UCSD-AML1 (cell line): ENCODE results near the gene FMO3.

Source experiments
- DNase-seq: peaks from one replicate; lab custom pipeline; 2025; ENCODE audit not compliant: unreplicated experiment; lab: John Stamatoyannopoulos, UW

Gene FMO3

GRCh38 chr1:171115280-171115897 lies 24.7 kb downstream of the FMO3 start:
- no peak for DNase-seq

GRCh38 chr1:171116676-171117075 lies 26.0 kb downstream of the FMO3 start:
- no peak for DNase-seq

GRCh38 chr1:171117085-171117484 lies 26.4 kb downstream of the FMO3 start:
- no peak for DNase-seq

- DNase-seq, result no peak
These were observed 28.9 kb downstream of the FMO3 start for GRCh38 chr1:171119648-171120047.

- DNase-seq, result no peak
These were observed 31.6 kb downstream of the FMO3 start for GRCh38 chr1:171122299-171122698.

GRCh38 chr1:171122893-171123292 lies 32.2 kb downstream of the FMO3 start:
- no peak for DNase-seq

- no peak for DNase-seq
These were observed 35.8 kb downstream of the FMO3 start for GRCh38 chr1:171126504-171126903.

GRCh38 chr1:171127099-171127498 lies 36.4 kb downstream of the FMO3 start:
- DNase-seq, result no peak

GRCh38 chr1:171127501-171127900 lies 36.8 kb downstream of the FMO3 start:
- no peak for DNase-seq

GRCh38 chr1:171128463-171128862 lies 37.8 kb downstream of the FMO3 start:
- no peak for DNase-seq

GRCh38 chr1:171134204-171134923 lies 43.7 kb downstream of the FMO3 start:
- DNase-seq, result no peak

GRCh38 chr1:171137580-171137979 lies 46.9 kb downstream of the FMO3 start:
- DNase-seq, result no peak

- no peak for DNase-seq
These were observed 48.3 kb downstream of the FMO3 start for GRCh38 chr1:171138980-171139379.

GRCh38 chr1:171139890-171140289 lies 49.2 kb downstream of the FMO3 start:
- DNase-seq, result no peak

GRCh38 chr1:171140401-171140800 lies 49.7 kb downstream of the FMO3 start:
- no peak for DNase-seq

- DNase-seq, result no peak
These were observed 50.4 kb downstream of the FMO3 start for GRCh38 chr1:171140956-171141687.

GRCh38 chr1:171141688-171142415 lies 51.1 kb downstream of the FMO3 start:
- no peak for DNase-seq

GRCh38 chr1:171142416-171143385 lies 52.0 kb downstream of the FMO3 start:
- DNase-seq, result no peak

- no peak for DNase-seq
These were observed 59.5 kb downstream of the FMO3 start for GRCh38 chr1:171150156-171150555.

- no peak for DNase-seq
These were observed 61.8 kb downstream of the FMO3 start for GRCh38 chr1:171152549-171152948.
